Activated CD4-positive, alpha-beta T cell treated with anti-CD3 and anti-CD28 coated beads, Interleukin-2, Interleukin-4, amounts not matched to agents 100 ng/mL and 50 ng/mL, durations not matched to agents 16 hours and 8 hours (primary cell): ENCODE results near the gene TMEM41B.
"Not testable (repeated sequence)": the region's sequence is repeated elsewhere in the genome, so short reads cannot be mapped to it uniquely, and the experiment has no call there.

Experiments used
- DNase-seq: peaks from one replicate; pipeline ENCODE4 v3.0.0-alpha.2; 2020; ENCODE audit warnings: low spot score

The TMEM41B gene, protein sequence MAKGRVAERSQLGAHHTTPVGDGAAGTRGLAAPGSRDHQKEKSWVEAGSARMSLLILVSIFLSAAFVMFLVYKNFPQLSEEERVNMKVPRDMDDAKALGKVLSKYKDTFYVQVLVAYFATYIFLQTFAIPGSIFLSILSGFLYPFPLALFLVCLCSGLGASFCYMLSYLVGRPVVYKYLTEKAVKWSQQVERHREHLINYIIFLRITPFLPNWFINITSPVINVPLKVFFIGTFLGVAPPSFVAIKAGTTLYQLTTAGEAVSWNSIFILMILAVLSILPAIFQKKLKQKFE

DNA sequence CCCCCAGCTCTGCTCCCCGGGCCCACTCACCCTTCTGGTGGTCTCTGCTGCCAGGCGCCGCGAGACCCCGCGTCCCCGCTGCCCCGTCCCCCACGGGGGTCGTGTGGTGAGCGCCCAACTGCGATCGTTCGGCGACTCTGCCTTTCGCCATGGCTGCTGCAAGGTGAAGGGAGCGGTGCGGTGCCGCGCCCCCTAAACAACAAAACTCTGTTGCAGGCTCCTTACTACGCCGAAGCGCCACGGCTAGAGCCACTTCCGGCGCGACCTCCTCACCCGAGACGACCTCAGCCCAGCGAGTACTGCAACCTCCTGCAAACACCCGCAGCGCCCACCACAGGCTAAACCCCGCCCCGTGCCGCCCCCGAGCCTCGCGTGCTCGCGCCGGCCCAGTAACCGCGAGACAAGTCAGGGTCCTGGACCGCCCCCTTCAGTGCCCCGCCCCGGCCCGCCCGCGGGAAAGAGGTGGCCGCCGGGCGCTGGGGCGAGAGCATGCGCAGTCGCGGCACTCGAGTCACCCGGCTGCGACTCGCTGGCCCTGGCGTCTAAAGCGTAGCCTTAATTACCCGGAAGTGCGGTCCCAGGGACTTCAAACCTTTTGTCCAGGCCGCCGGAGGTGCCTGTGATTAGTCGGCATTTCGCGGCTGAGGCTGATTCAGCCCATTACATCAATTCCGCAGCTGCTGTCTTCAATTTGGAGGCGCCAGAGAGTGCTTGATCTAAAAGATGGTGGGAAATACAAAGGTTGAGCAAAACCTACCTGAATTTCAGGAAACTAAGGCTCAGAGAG, at the start of gene TMEM41B:
TMEM41B (minus strand) TSS at position 303 of the 787 bp plus-strand sequence; CDS start at position 151, 152 bp downstream.
- peak; percentile 98 for DNase-seq

DNA sequence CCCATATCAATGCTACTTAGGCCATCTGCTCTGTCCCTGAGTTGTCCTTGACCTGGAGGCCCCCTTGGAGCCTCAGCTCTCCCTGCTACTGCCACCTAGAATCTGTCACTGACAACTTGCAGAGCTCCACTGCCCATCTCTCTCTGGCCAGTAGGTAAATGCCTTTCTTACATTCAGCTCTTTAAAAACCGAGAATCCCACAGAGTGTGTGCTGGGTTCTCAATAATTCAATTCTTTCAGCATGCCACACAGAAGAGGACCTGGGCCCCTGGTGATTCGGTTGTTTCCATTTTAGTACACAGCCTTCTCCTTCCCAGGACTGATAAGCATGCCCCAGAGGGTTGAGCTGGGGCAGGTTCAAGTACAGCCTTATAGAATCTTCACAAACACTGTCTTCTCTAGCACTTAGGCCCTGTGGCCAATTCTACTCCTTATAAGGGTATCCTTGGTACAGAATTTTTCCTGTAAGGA, 48.0 kb upstream of the TMEM41B start:
- peak; percentile 15 for DNase-seq

- not testable (repeated sequence) for DNase-seq
These were observed 46.6 kb upstream of the TMEM41B start for GRCh38 chr11:9360862-9361622.

DNA sequence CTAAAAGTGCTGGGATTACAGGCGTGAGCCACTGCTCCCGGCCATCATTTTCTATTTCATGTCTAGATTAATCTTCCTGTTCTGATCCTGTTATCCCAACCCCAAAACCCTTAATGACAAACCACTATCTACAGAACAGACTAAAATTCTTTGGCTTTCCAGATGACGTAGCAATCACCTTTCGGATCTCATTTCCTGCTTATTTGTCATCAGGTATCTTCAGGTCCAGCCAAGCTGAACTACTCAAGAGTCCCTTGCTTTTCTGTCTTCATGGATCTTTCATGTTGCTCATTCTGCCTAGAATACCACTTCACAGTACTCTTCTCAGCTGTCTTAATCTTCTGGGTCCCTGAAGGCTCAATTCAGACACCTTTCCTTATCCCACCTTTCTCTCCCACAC, 42.6 kb upstream of the TMEM41B start:
- DNase-seq = no peak

GRCh38 chr11:9351321-9351881, 37.0 kb upstream of the TMEM41B start:
- no peak for DNase-seq

- not testable (repeated sequence) for DNase-seq
These were observed 33.4 kb upstream of the TMEM41B start for GRCh38 chr11:9347779-9348178.

DNA sequence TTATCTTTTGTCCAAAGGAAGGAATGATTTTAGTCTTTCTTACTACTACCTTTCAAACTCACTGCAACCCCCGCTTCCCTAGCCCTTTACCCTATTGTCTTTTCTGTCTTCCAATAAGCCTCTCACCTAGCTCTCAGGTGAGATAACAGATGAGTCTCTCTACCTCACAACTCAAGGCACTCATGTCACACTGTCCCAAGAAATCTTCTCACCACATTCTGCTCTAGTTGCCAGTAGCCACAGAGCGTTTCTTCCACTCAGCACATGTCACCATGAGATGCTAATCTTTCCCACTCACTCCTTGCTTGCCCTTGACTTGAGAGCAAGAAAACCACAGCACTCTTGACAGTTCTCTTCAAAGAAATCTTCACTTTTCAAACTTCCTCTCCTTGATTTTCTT, 32.7 kb upstream of the TMEM41B start:
- no peak for DNase-seq

DNA sequence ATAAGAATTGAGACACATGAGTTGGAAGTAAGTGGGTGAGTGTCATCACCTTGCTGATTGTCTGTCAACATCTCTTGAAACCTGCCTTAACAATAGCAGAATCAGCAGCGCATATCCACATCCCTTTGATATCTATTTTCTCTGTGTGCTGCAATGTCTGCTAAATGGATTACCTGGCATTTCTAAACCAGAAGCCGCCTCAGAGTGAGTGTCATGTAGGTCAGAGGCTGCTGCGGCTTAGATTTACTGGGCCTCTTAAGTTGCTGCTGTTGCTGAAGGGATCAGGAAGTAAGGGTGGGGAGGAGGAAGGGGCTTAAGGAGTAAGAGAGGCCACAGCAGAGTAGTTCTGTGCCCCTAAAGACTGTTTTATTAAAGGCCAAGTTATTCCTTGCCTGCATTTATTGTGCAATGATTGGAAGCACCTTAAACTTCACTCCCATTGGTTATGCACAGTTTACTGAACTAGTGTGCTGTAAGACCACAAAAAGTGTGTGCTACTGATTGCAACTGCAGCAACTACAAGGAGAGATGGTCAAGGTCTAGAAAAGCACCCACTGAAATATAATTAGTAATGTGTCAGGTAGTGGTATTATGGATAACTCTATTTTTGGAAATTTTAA, 29.8 kb upstream of the TMEM41B start:
- no peak for DNase-seq

GRCh38 chr11:9341638-9342178, 27.3 kb upstream of the TMEM41B start:
- DNase-seq = no peak

GRCh38 chr11:9332655-9333054, 18.3 kb upstream of the TMEM41B start:
- DNase-seq = no peak

GRCh38 chr11:9330387-9331384, 16.3 kb upstream of the TMEM41B start:
- DNase-seq = no peak

DNA sequence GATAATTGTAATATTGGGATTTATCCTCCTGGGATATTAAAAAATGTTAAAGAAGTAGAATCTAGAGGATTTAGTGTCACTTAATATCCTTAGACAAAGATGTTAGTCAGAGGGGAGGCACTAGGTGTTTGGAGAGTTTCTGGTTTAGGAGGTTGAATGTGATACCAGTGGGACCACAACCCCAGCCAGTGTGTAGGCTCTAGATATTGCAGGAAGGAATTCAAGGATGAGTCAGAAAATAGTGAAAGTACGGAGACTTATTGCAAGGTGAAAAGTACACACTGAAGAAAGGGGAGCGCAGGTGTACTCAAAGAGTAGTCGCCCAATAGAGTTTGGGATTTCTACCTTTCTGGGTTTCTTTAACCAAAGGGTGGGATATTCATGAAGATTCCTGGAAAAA, 5.7 kb upstream of the TMEM41B start:
- DNase-seq = peak; percentile 4

- not testable (repeated sequence) for DNase-seq
These were observed 5.1 kb upstream of the TMEM41B start for GRCh38 chr11:9319377-9320001.

DNA sequence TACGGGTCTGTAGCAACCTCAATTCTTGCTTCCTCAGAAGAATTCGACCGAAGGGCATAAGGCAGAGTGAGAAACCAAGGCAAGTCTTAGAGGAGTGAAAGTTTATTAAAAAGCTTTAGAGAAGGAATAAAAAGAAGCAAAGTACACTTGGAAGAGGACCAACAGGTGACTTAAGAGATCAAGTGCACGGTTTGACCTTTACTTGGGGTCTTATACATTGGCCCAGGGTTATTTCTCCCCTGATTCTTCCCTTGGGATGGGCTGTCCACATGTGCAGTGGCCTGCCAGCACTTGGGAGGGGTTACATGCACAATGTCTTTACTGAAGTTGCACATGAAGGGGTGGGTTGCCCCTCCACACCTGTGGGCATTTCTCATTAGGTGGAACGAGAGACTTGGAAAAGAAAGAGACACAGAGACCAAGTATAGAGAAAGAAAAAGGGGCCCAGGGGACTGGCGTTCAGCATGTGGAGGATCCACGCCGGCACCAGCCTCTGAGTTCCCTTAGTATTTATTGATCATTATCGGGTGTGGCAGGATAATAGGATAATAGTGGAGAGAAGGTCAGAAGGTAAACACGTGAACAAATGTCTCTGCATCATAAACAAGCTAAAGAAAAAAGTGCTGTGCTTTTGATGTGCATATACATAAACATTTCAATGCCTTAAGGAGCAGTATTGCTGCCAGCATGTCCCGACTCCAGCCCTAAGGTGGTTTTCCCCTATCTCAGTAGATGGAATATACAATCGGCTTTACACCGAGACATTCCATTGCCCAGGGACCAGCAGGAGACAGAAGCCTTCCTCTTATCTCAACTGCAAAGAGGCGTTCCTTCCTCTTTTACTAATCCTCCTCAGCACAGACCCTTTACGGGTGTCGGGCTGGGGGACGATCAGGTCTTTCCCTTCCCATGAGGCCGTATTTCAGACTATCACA, 4.3 kb upstream of the TMEM41B start:
- not testable (repeated sequence) for DNase-seq

GRCh38 chr11:9316334-9316733, 1.9 kb upstream of the TMEM41B start:
- no peak for DNase-seq

GRCh38 chr11:9315078-9315688, 790 bp upstream of the TMEM41B start:
- no peak for DNase-seq

- no peak for DNase-seq
These were observed 624 bp downstream of the TMEM41B start for GRCh38 chr11:9313648-9314290.
